Ovary (tissue), 9 donors: ENCODE data around the gene KIF15. TPM values are rescaled to one million over a fixed set of nuclear protein-coding genes. Genes with fewer than 3 reads are reported as not detected.

Experiments used
- DNase-seq, 5 donors: peaks; one replicate each; pipeline ENCODE4 v3.0.0-alpha.2; 2019 to 2020
- H3K27ac ChIP-seq, 2 donors: fragments of 200-600 bp; one replicate each; pipeline versions ENCODE4 v1.5.1 to v1.8.0; 2019 to 2022
- H3K27me3 ChIP-seq: fragments of 200-600 bp; one replicate; pipeline ENCODE4 v1.8.0; 2022
- H3K36me3 ChIP-seq: fragments of 200-600 bp; sonication (generic); one replicate; pipeline ENCODE4 v1.5.1; 2019
- H3K4me1 ChIP-seq: one replicate; pipeline ENCODE4 v1.8.1; 2013; ENCODE audit warnings: mild to moderate bottlenecking, moderate library complexity; ENCODE audit not compliant: insufficient read depth
- H3K4me3 ChIP-seq: fragments of 200-600 bp; sonication (generic); one replicate; pipeline ENCODE4 v1.5.1; 2017
- H3K9me3 ChIP-seq, 2 donors: fragments of 200-600 bp in 1 of 2; sonication (generic) in 1 of 2; one replicate each; pipeline versions ENCODE4 v1.5.1 to v1.8.1; 2013 to 2019; ENCODE audit warnings: mild to moderate bottlenecking in 1 of 2, moderate library complexity in 1 of 2
- EP300 ChIP-seq: sonication (generic); formaldehyde crosslinking; IDR thresholded peaks from one replicate; pipeline ENCODE4 v1.6.1; 2017; ENCODE audit warnings: antibody characterized with exemption
- POLR2A ChIP-seq: fragments of 450-650 bp; IDR thresholded peaks from one replicate; pipeline ENCODE4 v1.6.1; 2017; ENCODE audit warnings: antibody characterized with exemption, mild to moderate bottlenecking, moderate library complexity
- WGBS, 3 donors: extraction: QIAGEN DNeasy Blood & Tissue Kit in 1 of 3; methylation state at CpG; one replicate each; pipeline versions ENCODE4 v1.1.5 to v1.1.7; 2013 to 2017; 5-methylcytosine and 5-hydroxymethylcytosine counted together
- intact Hi-C, 4 donors: fragments of 100-400 bp; cut with DNase I; formaldehyde crosslinking; loops; one replicate each; pipeline versions ENCODE4 v1.11.0 to v1.15.1; 2022 to 2023
- polyA plus RNA-seq, 2 donors: library from polyadenylated mRNA; stranded (reverse); fragments of 200-250 nt in 1 of 2; fragments of 350-450 nt in 1 of 2; fragmentation: Illumina TruSeq in 1 of 2; extraction: RNeasy Lipid Tissue Mini Kit (QIAGEN cat#74804) in 1 of 2; gene quantifications; one replicate each; pipeline ENCODE4 v1.2.3, GENCODE V29; 2013 to 2014
- total RNA-seq, 7 donors: library from RNA; depleted of rRNA in 2 of 7; stranded (reverse); fragments of >200 nt in 2 of 7; fragmentation: NEBNext Ultra II Directional in 3 of 7; extraction: Animal tissue kit (Norgen Biotek cat#: 25700) in 3 of 7; gene quantifications; one replicate each; pipeline versions ENCODE4 v1.1.0 to v1.2.4, GENCODE V29; 2016 to 2023
- TF ChIP-seq, protein P1 (sequence below), 3 donors: fragments of 450-650 bp in 2 of 3; fragments of 200-600 bp in 1 of 3; IDR thresholded peaks; one replicate each; pipeline versions ENCODE4 v1.5.1 to v1.8.0; 2016 to 2022; ENCODE audit warnings: antibody characterized with exemption in 3 of 3, mild to moderate bottlenecking in 1 of 3
- donor health status: DM: no; HTN: no; CAD: no; lungs with moderate emphysema.
- donor health status: DM: no; HTN: no; CAD: no.
- donor health status: Bipolar disorder and iron deficiency.
- donor health status: DM: yes; HTN: yes; CAD: no.
- donor health status: DM: no; HTN: no; CAD: no.
- donor health status: DM: yes; HTN: yes; CAD: no.

The KIF15 gene
- total and polyA plus RNA-seq, 9 donors: 0.15 to 0.99 (median 0.33) TPM; not detected in 1

DNA sequence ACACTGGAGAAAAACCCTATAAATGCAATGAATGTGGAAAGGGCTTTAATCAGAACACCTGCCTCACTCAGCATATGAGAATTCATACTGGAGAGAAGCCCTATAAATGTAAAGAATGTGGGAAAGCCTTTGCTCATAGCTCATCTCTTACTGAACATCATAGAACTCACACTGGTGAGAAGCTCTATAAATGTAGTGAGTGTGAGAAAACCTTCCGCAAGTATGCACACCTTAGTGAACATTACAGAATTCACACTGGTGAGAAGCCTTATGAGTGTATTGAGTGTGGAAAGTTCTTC is 39.5 kb upstream of the KIF15 start:
- H3K9me3 ChIP-seq: peaks cover 24 to 63% of the 10 kb centered on the region in 2 donors
- intact Hi-C loops: no loop called here
- peaks cover 8% of the 10 kb centered on the region for H3K36me3 ChIP-seq
- 94 to 100% (median 99%) methylated on average over 1 of the region's 1 CpG for WGBS, 3 donors
- H3K4me1 ChIP-seq: no peaks in the 10 kb centered on the region
- DNase-seq: no peak
- no peaks in the 10 kb centered on the region for H3K27me3 ChIP-seq
- H3K27ac ChIP-seq: no peak overlapping the region
- TF ChIP-seq EP300: no peak
- TF ChIP-seq, protein P1, sequence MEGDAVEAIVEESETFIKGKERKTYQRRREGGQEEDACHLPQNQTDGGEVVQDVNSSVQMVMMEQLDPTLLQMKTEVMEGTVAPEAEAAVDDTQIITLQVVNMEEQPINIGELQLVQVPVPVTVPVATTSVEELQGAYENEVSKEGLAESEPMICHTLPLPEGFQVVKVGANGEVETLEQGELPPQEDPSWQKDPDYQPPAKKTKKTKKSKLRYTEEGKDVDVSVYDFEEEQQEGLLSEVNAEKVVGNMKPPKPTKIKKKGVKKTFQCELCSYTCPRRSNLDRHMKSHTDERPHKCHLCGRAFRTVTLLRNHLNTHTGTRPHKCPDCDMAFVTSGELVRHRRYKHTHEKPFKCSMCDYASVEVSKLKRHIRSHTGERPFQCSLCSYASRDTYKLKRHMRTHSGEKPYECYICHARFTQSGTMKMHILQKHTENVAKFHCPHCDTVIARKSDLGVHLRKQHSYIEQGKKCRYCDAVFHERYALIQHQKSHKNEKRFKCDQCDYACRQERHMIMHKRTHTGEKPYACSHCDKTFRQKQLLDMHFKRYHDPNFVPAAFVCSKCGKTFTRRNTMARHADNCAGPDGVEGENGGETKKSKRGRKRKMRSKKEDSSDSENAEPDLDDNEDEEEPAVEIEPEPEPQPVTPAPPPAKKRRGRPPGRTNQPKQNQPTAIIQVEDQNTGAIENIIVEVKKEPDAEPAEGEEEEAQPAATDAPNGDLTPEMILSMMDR (IDR thresholded peaks at IDR 0.05): no peak
- no peak for TF ChIP-seq POLR2A
- no peak overlapping the region for H3K4me3 ChIP-seq

DNA sequence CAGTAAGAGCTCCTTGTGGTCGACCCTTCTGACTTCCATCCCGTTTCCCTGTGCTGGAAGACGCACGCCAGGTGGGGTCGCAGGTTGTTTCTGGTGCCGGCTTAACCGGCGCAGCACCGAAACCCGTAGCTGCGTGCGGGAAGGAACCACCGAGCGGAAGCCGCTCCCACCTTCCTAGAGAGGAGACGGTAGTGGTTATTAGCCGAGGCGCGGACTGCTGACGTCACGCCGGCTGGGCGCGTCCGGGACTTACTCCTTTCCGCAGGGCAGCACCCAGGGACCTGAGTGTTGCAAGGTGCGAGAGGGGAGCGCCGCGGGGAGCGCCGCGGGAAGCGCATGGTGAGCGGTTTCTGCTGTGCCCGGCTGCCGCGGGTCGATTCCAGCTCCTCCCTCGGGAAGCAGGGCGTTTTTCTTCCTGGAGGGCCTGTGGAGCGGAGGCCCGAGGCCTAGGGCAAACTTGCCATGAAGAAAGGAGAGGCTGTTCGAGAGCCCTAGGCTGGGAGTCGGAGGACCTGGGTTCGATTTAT is 32.1 kb upstream of the KIF15 start, which contains the start of gene ZNF501:
Gene ZNF501 (plus strand): TSS at position 252 of the 527 bp plus-strand sequence. CDS start 4,787 bp downstream, outside the sequence.
- intact Hi-C loops: no loop called here
- Histone ChIP-seq H3K4me3 (peak within 1 kb of the TSS; percentile 59), H3K9me3 (peaks cover 9 to 31% of the 10 kb centered on the region in 2 donors), H3K27me3 (no peaks in the 10 kb centered on the region), H3K36me3 (no peaks in the 10 kb centered on the region), H3K4me1 (no peaks in the 10 kb centered on the region), H3K27ac (no peak within 1 kb of the TSS)
- peak; percentile 88 to 92 (median 92) for DNase-seq
- WGBS, 3 donors: 0 to 1% (median 1%) methylated on average over 45 to 46 of the region's 46 CpGs
- TF ChIP-seq POLR2A (peak; percentile 43), EP300 (no peak)
- TF ChIP-seq, protein P1 (IDR thresholded peaks at IDR 0.05): no peak

DNA sequence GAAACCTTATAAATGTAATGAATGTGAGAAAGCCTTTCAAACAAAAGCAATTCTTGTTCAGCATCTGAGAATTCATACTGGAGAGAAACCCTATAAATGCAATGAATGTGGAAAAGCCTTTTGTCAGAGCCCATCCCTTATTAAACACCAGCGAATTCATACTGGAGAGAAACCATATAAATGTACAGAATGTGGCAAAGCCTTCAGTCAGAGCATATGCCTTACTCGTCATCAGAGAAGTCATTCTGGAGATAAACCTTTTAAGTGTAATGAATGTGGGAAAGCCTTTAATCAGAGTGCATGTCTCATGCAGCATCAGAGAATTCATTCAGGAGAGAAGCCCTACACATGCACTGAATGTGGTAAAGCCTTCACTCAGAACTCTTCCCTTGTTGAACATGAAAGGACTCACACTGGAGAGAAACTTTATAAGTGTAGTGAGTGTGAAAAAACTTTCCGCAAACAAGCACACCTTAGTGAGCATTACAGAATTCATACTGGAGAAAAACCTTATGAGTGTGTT is 26.9 kb upstream of the KIF15 start:
- H3K27ac ChIP-seq: no peak overlapping the region
- peaks cover 6 to 28% of the 10 kb centered on the region in 2 donors for H3K9me3 ChIP-seq
- intact Hi-C loops: no loop called here
- H3K4me3 ChIP-seq: no peak overlapping the region
- no peak for DNase-seq
- 95 to 98% (median 97%) methylated on average over 3 of the region's 3 CpGs for WGBS, 3 donors
- no peaks in the 10 kb centered on the region for H3K27me3 ChIP-seq
- TF ChIP-seq, protein P1 (IDR thresholded peaks at IDR 0.05): no peak
- no peak for TF ChIP-seq EP300
- TF ChIP-seq POLR2A: no peak
- no peaks in the 10 kb centered on the region for H3K36me3 ChIP-seq
- no peaks in the 10 kb centered on the region for H3K4me1 ChIP-seq

DNA sequence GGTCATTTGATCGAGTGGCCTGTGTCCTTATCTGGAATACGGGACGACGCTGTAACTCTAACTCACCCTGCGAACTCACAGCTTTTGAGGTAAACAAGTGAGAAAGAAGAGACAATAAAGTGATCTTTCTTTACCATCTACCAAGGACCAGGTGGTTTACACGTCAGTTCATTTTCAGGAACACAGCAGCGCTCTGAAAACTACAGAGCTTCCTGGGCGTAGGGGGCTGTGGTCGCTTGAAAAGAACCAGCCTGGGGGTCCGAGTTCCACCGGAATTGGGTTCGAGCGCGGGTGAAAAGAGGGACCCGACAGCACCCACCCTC is 532 bp upstream of the KIF15 start:
- no peak overlapping the region for H3K27ac ChIP-seq
- peaks cover 3% of the 10 kb centered on the region for H3K4me1 ChIP-seq
- peak overlapping the region; percentile 87 for H3K4me3 ChIP-seq
- no peak for DNase-seq
- peaks cover 0 to 4% of the 10 kb centered on the region in 2 donors for H3K9me3 ChIP-seq
- H3K36me3 ChIP-seq: no peaks in the 10 kb centered on the region
- TF ChIP-seq, protein P1 (IDR thresholded peaks at IDR 0.05): no peak
- WGBS, 3 donors: 1 to 2% (median 2%) methylated on average over 15 of the region's 15 CpGs
- no peaks in the 10 kb centered on the region for H3K27me3 ChIP-seq
- intact Hi-C loops: no loop called here
